SJCRH30 (cell line): ENCODE data around the gene LCN10. TPM values are rescaled to one million over a fixed set of nuclear protein-coding genes. Genes with fewer than 3 reads are reported as not detected.

Experiments
- DNase-seq, 2 experiments: peaks; one replicate each; pipeline ENCODE4 v3.0.0-alpha.2; 2015 to 2020
- H3K27ac ChIP-seq: fragments of 250-450 bp; sonication (Bioruptor Pico); 2 replicates; pipeline ENCODE4 v1.5.1; 2020; ENCODE audit warnings: mild to moderate bottlenecking, moderate library complexity
- H3K27me3 ChIP-seq: fragments of 250-450 bp; sonication (Bioruptor Pico); 2 replicates; pipeline ENCODE4 v1.5.1; 2020; ENCODE audit warnings: mild to moderate bottlenecking, moderate library complexity
- H3K36me3 ChIP-seq: fragments of 250-450 bp; sonication (Bioruptor Pico); 2 replicates; pipeline ENCODE4 v1.5.1; 2020; ENCODE audit warnings: mild to moderate bottlenecking, moderate library complexity
- H3K4me1 ChIP-seq: fragments of 250-450 bp; sonication (Bioruptor Pico); 2 replicates; pipeline ENCODE4 v1.5.1; 2020; ENCODE audit warnings: mild to moderate bottlenecking, moderate library complexity
- H3K4me3 ChIP-seq: fragments of 250-450 bp; sonication (Bioruptor Pico); 2 replicates; pipeline ENCODE4 v1.5.1; 2020; ENCODE audit warnings: mild to moderate bottlenecking, moderate library complexity
- H3K9me3 ChIP-seq: fragments of 250-450 bp; sonication (Bioruptor Pico); replicated peaks from 2 replicates; pipeline ENCODE4 v1.5.1; 2020; ENCODE audit warnings: mild to moderate bottlenecking, moderate library complexity
- total RNA-seq: library from RNA; depleted of rRNA; stranded (reverse); fragments of >200 nt; shearing (Covaris generic); gene quantifications from 2 replicates; pipeline ENCODE4 v1.2.3, GENCODE V29; 2014

LCN10 gene
- total RNA-seq, 1 experiment from 2014 or later, result not detected

GRCh38 chr9:136754059-136754572 is 11.4 kb upstream of the LCN10 start:
- H3K36me3 ChIP-seq, result no peaks in the 10 kb centered on the region
- H3K27me3 ChIP-seq, result peaks cover 1% of the 10 kb centered on the region
- peaks cover 9% of the 10 kb centered on the region for H3K9me3 ChIP-seq
- H3K4me1 ChIP-seq, result peaks cover 12% of the 10 kb centered on the region
- H3K27ac ChIP-seq, result no peak overlapping the region
- DNase-seq, result no peak
- H3K4me3 ChIP-seq, result no peak overlapping the region

DNA sequence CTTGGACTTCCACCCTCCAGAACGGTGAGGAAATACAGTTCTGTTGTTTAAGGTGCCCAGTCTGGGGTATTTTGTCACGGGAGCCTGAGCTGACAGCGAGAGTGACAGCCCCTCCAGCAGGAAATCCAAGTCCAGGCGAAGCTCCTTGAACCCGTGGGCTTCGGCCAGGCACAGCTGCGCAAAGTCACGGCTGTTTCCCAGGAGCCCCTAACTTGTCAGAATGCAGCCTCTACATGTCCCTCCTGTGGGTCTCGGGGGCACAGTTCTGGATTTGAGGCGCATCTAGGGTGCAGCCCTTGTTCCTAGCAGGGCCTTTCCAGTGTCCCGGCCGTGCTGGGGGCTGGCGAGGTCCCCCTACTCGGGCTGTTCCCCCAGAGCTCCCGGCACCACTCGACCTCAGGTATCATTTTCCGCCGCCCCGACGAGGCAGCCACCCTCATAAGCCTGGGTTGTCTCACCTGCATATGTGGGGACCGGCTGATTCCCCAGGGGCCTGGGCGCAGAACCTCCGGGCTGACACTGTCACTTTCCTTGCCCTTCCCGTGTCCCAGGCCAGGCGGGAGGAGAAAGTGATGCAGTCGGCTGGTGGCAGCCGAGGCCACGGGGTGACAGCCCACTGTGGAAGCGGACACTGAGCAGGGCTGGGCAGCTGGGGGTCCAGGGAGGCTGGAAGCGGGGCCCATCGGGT is 10.8 kb upstream of the LCN10 start:
- Histone ChIP-seq H3K4me1 (peaks cover 12% of the 10 kb centered on the region), H3K27me3 (peaks cover 7% of the 10 kb centered on the region), H3K4me3 (no peak overlapping the region), H3K36me3 (no peaks in the 10 kb centered on the region), H3K9me3 (peaks cover 9% of the 10 kb centered on the region), H3K27ac (no peak overlapping the region)
- DNase-seq, result no peak

- DNase-seq, result no peak
- H3K36me3 ChIP-seq, result no peaks in the 10 kb centered on the region
- H3K4me1 ChIP-seq, result no peaks in the 10 kb centered on the region
- H3K4me3 ChIP-seq, result no peak overlapping the region
- no peak overlapping the region for H3K27ac ChIP-seq
- peaks cover 9% of the 10 kb centered on the region for H3K9me3 ChIP-seq
- peaks cover 19% of the 10 kb centered on the region for H3K27me3 ChIP-seq
Measured at GRCh38 chr9:136751814-136752213, 9.1 kb upstream of the LCN10 start.

- no peak overlapping the region for H3K4me3 ChIP-seq
- H3K27ac ChIP-seq, result no peak overlapping the region
- no peaks in the 10 kb centered on the region for H3K36me3 ChIP-seq
- H3K9me3 ChIP-seq, result peaks cover 9% of the 10 kb centered on the region
- peaks cover 21% of the 10 kb centered on the region for H3K27me3 ChIP-seq
- H3K4me1 ChIP-seq, result no peaks in the 10 kb centered on the region
- DNase-seq, result no peak
Measured at GRCh38 chr9:136751244-136751643, 8.5 kb upstream of the LCN10 start.

- H3K27ac ChIP-seq, result no peak overlapping the region
- H3K4me3 ChIP-seq, result no peak overlapping the region
- H3K36me3 ChIP-seq, result no peaks in the 10 kb centered on the region
- H3K4me1 ChIP-seq, result no peaks in the 10 kb centered on the region
- DNase-seq, result no peak
- peaks cover 9% of the 10 kb centered on the region for H3K9me3 ChIP-seq
- H3K27me3 ChIP-seq, result peaks cover 22% of the 10 kb centered on the region
Measured at GRCh38 chr9:136750526-136750925, 7.8 kb upstream of the LCN10 start.

DNA sequence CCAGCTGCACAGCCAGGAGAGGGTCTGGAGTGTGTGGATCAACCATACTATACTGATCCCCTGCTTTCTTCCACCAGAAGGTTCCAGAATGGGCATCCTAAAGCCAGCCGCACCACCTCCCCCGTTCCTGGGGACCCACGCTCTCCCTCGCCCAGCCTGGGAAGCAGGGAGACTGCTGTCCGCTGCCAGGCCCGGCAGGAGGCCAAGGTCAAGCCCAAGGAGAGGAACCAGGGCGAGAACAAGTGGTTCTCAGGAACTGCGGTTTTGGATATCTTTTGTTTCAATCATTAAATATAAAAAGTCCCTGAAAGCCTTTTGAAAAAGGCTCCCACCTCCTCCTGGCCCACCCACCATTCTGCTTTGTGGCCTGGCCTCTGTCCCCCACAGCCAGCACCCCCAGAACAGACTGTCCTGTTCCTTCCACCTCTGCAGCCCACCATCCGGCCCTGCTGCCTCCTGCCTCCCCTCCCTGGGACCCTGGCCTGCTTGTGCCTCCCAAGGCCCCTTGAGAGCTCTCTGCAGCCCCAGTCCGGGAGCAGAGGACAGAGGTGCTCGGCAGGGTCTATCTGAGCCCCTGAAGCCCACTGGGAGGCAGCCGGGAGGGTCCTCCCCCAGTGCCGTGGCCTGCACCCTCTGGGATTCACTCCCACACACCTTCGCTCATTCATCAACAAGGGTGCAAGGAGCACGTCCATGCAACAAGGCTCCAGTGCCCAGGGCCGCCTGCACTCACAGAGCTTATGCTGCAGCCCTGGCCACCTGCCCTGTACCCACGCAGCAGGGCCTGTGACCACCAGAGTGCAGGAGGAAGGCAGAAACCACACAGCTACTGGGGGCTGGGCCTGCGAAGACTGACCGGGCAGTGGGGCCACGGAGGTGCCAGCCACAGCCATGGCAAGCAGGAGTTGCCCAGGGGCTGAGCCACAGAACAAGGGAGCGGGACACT is 6.2 kb upstream of the LCN10 start:
- no peaks in the 10 kb centered on the region for H3K4me1 ChIP-seq
- DNase-seq, result no peak
- peaks cover 9% of the 10 kb centered on the region for H3K9me3 ChIP-seq
- no peak overlapping the region for H3K4me3 ChIP-seq
- no peaks in the 10 kb centered on the region for H3K36me3 ChIP-seq
- H3K27me3 ChIP-seq, result peaks cover 24% of the 10 kb centered on the region
- no peak overlapping the region for H3K27ac ChIP-seq

- no peak for DNase-seq
- Histone ChIP-seq H3K4me3 (no peak within 1 kb of the TSS), H3K27me3 (peaks cover 24% of the 10 kb centered on the region), H3K27ac (no peak within 1 kb of the TSS), H3K4me1 (no peaks in the 10 kb centered on the region), H3K36me3 (no peaks in the 10 kb centered on the region), H3K9me3 (peaks cover 9% of the 10 kb centered on the region)
Measured at GRCh38 chr9:136748201-136748600, 5.5 kb upstream of the LCN10 start, which contains the start of gene LCN6. LCN6 (minus strand) TSS chr9:136748525; CDS start chr9:136748483, 42 bp downstream.

DNA sequence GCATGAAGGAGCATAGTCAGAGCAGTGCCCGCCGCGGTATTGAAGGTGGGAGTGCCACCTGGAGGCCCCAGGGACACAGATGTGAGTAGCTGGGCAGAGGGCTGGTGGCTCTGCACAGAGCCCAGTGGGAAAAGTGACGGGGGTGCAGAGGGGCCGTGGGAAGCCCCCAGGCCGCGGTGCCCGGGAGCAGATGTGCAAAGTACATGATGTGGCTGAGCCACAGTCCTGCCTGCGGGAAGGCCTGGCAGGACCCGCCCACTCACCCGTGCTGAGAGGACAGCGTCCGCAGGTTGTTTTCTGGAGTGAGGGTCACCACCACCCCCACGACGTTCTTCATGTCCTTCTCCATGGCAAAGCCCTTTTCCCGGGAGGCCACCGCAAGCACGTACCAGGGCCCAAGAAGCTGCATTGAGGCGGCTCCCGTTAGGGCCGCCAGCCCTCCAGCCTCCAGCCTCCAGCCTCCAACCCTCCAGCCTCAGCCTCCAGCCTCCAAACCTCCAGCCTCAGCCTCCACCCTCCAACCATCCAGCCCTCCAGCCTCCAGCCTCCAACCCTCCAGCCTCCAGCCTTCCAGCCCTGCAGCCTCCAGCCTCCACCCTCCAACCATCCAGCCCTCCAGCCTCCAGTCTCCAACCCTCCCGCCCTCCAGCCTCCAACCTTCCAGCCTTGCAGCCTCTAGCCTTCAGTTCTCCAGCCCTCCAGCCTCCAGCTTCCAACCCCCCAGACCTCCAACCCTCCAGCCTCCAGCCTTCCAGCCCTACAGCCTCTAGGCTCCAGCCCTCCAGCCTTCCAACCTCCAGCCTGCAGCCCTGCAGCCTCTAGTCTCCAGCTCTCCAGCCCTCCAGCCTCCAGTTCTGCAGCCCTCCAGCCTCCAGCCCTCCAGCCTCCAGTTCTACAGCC is 4.7 kb upstream of the LCN10 start:
- H3K27ac ChIP-seq, result no peak overlapping the region
- peaks cover 2% of the 10 kb centered on the region; the same call in 1 of the 2 replicates for H3K4me1 ChIP-seq
- DNase-seq, result no peak
- H3K4me3 ChIP-seq, result no peak overlapping the region
- H3K36me3 ChIP-seq, result no peaks in the 10 kb centered on the region
- H3K9me3 ChIP-seq, result peaks cover 9% of the 10 kb centered on the region
- H3K27me3 ChIP-seq, result peaks cover 24% of the 10 kb centered on the region

- H3K27me3 ChIP-seq, result peaks cover 29% of the 10 kb centered on the region
Measured at GRCh38 chr9:136746621-136747020, 3.9 kb upstream of the LCN10 start.

DNA sequence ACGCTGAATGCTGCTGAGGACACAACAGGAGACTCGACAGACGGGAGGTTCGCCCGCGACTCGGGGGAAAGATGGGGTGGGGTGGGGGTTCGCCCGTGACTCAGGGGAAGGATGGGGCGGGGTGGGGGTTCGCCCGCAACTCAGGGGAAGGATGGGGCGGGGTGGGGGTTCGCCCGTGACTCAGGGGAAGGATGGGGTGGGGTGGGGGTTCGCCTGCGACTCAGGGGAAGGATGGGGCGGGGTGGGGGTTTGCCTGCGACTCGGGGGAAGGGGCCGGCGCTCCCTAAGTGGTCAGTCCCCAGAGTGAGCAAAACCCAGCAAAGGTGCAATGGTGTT is 3.4 kb upstream of the LCN10 start:
- no peak for DNase-seq

More at GRCh38 chr9:136746621-136747020, 3.9 kb upstream of the LCN10 start:
- no peak for DNase-seq
- Histone ChIP-seq H3K27ac (no peak overlapping the region), H3K36me3 (no peaks in the 10 kb centered on the region), H3K9me3 (peaks cover 3% of the 10 kb centered on the region), H3K4me1 (peaks cover 5% of the 10 kb centered on the region), H3K4me3 (no peak overlapping the region)

DNA sequence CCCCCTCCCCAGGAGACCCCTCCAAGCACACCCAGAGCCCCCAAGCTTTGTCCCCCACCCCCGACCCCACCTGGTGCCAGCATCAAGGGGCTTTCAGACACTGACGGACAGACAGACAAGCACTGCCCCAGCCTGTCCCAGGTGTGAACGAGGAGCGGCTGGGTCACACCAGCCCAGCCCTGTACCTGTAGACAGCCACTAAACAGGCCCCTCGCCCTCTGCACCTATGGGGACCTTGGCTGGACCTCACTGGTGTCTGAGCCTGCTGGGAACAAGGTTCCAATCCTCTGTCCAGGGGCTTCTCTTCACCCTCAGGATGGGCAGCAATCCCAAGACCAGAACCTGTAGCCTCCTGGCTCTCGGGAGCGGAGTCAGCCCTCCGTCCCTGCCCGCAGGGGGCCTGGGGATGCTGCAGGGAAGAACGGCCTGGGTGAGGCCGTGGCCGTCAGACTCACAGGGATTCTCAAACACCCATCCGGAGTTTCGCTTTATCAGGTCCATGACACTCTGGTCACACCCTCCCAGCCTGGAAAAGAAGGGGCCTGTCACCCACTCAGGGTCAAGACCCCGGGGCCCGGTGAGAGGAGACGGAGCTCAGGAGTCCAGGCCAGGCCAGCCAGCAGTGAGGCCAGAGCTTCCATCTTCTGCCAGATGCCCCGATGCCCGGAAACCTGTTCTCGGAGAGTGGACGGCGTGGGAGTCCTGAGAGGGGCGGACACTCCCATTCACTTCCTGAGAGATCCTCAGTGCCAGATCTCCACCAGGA is 2.8 kb upstream of the LCN10 start:
- H3K9me3 ChIP-seq, result no peaks in the 10 kb centered on the region
- H3K36me3 ChIP-seq, result no peaks in the 10 kb centered on the region
- H3K4me3 ChIP-seq, result no peak overlapping the region
- peaks cover 15% of the 10 kb centered on the region for H3K4me1 ChIP-seq
- no peak overlapping the region for H3K27ac ChIP-seq
- DNase-seq, result no peak
- peaks cover 40% of the 10 kb centered on the region for H3K27me3 ChIP-seq

More for the DNA sequence above, 3.4 kb upstream of the LCN10 start:
- H3K9me3 ChIP-seq, result no peaks in the 10 kb centered on the region; the same call in 1 of the 2 replicates
- H3K27me3 ChIP-seq, result peaks cover 34% of the 10 kb centered on the region
- no peak overlapping the region for H3K27ac ChIP-seq
- H3K4me1 ChIP-seq, result peaks cover 9% of the 10 kb centered on the region
- no peaks in the 10 kb centered on the region for H3K36me3 ChIP-seq
- no peak overlapping the region for H3K4me3 ChIP-seq

DNA sequence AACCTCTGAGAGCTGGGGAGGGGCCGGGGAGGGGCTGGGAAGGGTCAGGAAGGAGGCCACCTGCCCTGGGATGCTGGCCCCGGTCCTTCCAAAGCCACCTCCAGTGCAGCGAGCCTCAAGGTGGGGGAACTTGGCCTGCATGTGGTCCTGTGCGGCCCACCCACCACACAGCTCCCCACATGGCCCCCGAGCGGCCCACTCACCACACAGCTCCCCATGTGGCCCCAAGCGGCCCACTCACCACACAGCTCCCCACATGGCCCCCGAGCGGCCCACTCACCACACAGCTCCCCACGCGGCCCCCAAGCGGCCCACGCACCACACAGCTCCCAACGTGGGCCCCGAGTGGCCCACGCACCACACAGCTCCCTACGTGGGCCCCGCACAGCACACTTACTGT is 2.0 kb upstream of the LCN10 start:
- H3K27ac ChIP-seq, result no peak overlapping the region
- no peaks in the 10 kb centered on the region for H3K36me3 ChIP-seq
- H3K9me3 ChIP-seq, result no peaks in the 10 kb centered on the region
- no peak for DNase-seq
- H3K4me1 ChIP-seq, result peaks cover 15% of the 10 kb centered on the region
- no peak overlapping the region for H3K4me3 ChIP-seq
- H3K27me3 ChIP-seq, result peaks cover 45% of the 10 kb centered on the region

GRCh38 chr9:136743639-136744211 is 985 bp upstream of the LCN10 start:
- peaks cover 15% of the 10 kb centered on the region for H3K4me1 ChIP-seq
- no peaks in the 10 kb centered on the region for H3K9me3 ChIP-seq
- H3K36me3 ChIP-seq, result no peaks in the 10 kb centered on the region
- no peak for DNase-seq
- peaks cover 39% of the 10 kb centered on the region for H3K27me3 ChIP-seq
- H3K4me3 ChIP-seq, result no peak overlapping the region
- no peak overlapping the region for H3K27ac ChIP-seq
